HEK293 (cell line): ENCODE data around the gene PDZRN4.

Experiments used
- CTCF ChIA-PET: fragments of 350-600 bp; formaldehyde crosslinking; extraction: SDS; loops from one replicate; lab custom pipeline; 2021; ENCODE audit warnings: antibody characterized with exemption; lab: Yijun Ruan, JAX
- POLR2A ChIA-PET: fragments of 300-600 bp; formaldehyde crosslinking; extraction: SDS; loops from one replicate; lab custom pipeline; 2020; ENCODE audit warnings: antibody characterized with exemption, inconsistent platforms; lab: Yijun Ruan, JAX
- H3K27ac ChIP-seq: fragments of 200-500 bp; sonication (Bioruptor generic); 2 replicates; pipeline ENCODE4 v1.5.1; 2014; ENCODE audit warnings: low read depth, low read length, control low read depth, inconsistent platforms; ENCODE audit errors: extremely low read depth
- H3K36me3 ChIP-seq, 2 experiments: fragments of 200-500 bp in 1 of 2; sonication (Bioruptor generic) in 1 of 2; 1 replicate in 1 of 2; 2 replicates in 1 of 2; pipeline ENCODE4 v1.5.1; 2014 to 2017; ENCODE audit warnings: inconsistent platforms in 2 of 2, low read length in 2 of 2; ENCODE audit not compliant: control insufficient read depth in 2 of 2, insufficient read depth in 1 of 2
- H3K4me1 ChIP-seq: fragments of 200-500 bp; sonication (Bioruptor generic); 2 replicates; pipeline ENCODE4 v1.5.1; 2014; ENCODE audit warnings: mild to moderate bottlenecking, low read length, inconsistent platforms; ENCODE audit not compliant: control insufficient read depth, insufficient read depth
- H3K4me3 ChIP-seq: 2 replicates; pipeline ENCODE4 v1.5.1; 2011; ENCODE audit warnings: low read depth, mild to moderate bottlenecking, control low read depth, low read length, moderate library complexity
- H3K9me3 ChIP-seq: fragments of 200-500 bp; sonication (Bioruptor generic); 2 replicates; pipeline ENCODE4 v1.5.1; 2014; ENCODE audit warnings: low read depth, low read length, inconsistent platforms; ENCODE audit not compliant: control insufficient read depth, insufficient read depth
- GFI1B ChIP-seq: fragments of 450-650 bp; formaldehyde crosslinking; IDR thresholded peaks from 2 replicates; pipeline ENCODE4 v1.5.1; 2016; ENCODE audit warnings: missing biosample characterization, missing genetic modification characterization
- HOXD13 ChIP-seq: sonication (generic); formaldehyde crosslinking; IDR thresholded peaks from 2 replicates; pipeline ENCODE4 v1.8.0; 2022; ENCODE audit warnings: missing genetic modification reagents, borderline replicate concordance
- KLF9 ChIP-seq: fragments of 450-650 bp; formaldehyde crosslinking; IDR thresholded peaks from 2 replicates; pipeline ENCODE4 v1.5.1; 2016; ENCODE audit warnings: missing biosample characterization, missing genetic modification characterization, low read depth
- OVOL3 ChIP-seq: fragments of 450-650 bp; formaldehyde crosslinking; IDR thresholded peaks from 2 replicates; pipeline ENCODE4 v1.5.1; 2016; ENCODE audit warnings: missing biosample characterization, missing genetic modification characterization
- SCRT2 ChIP-seq: fragments of 450-650 bp; formaldehyde crosslinking; IDR thresholded peaks from 2 replicates; pipeline ENCODE4 v1.5.1; 2016; ENCODE audit warnings: missing biosample characterization, missing genetic modification characterization
- ZBTB7A ChIP-seq: fragments of 450-650 bp; formaldehyde crosslinking; IDR thresholded peaks from 2 replicates; pipeline ENCODE4 v1.5.1; 2016; ENCODE audit warnings: low read depth, missing biosample characterization, missing genetic modification characterization
- ZNF23 ChIP-seq: fragments of 450-650 bp; formaldehyde crosslinking; IDR thresholded peaks from 2 replicates; pipeline ENCODE4 v1.5.1; 2016; ENCODE audit warnings: missing biosample characterization, missing genetic modification characterization, borderline replicate concordance
- ZNF239 ChIP-seq: fragments of 450-650 bp; formaldehyde crosslinking; IDR thresholded peaks from 2 replicates; pipeline ENCODE4 v1.5.1; 2016; ENCODE audit warnings: missing biosample characterization, missing genetic modification characterization
- ZNF302 ChIP-seq: fragments of 450-650 bp; formaldehyde crosslinking; IDR thresholded peaks from 2 replicates; pipeline ENCODE4 v1.5.1; 2016; ENCODE audit warnings: missing biosample characterization, missing genetic modification characterization, low read depth
- ZNF416 ChIP-seq: fragments of 450-650 bp; formaldehyde crosslinking; IDR thresholded peaks from 2 replicates; pipeline ENCODE4 v1.5.1; 2016; ENCODE audit warnings: missing biosample characterization, missing genetic modification characterization
- ZNF549 ChIP-seq: fragments of 450-650 bp; IDR thresholded peaks from 2 replicates; pipeline ENCODE4 v1.5.1; 2018; ENCODE audit warnings: missing biosample characterization, missing genetic modification characterization, mild to moderate bottlenecking, inconsistent platforms, moderate library complexity
- ZNF555 ChIP-seq: fragments of 450-650 bp; formaldehyde crosslinking; conservative IDR thresholded peaks from 2 replicates; pipeline ENCODE4 v1.5.1; 2017; ENCODE audit warnings: missing biosample characterization, mild to moderate bottlenecking, missing genetic modification characterization, inconsistent platforms
- ZNF558 ChIP-seq: fragments of 450-650 bp; formaldehyde crosslinking; IDR thresholded peaks from 2 replicates; pipeline ENCODE4 v1.5.1; 2016; ENCODE audit warnings: missing biosample characterization, missing genetic modification characterization
- ZNF664 ChIP-seq: fragments of 450-650 bp; formaldehyde crosslinking; IDR thresholded peaks from 2 replicates; pipeline ENCODE4 v1.5.1; 2016; ENCODE audit warnings: missing biosample characterization, missing genetic modification characterization
- ZXDB ChIP-seq: fragments of 450-650 bp; formaldehyde crosslinking; IDR thresholded peaks from 2 replicates; pipeline ENCODE4 v1.5.1; 2016; ENCODE audit warnings: missing biosample characterization, missing genetic modification characterization
- TF ChIP-seq, protein P1 (sequence below): fragments of 450-650 bp; formaldehyde crosslinking; IDR thresholded peaks from 2 replicates; pipeline ENCODE4 v1.5.1; 2016; ENCODE audit warnings: missing biosample characterization, missing genetic modification characterization
- TF ChIP-seq, protein P2 (sequence below): fragments of 450-650 bp; IDR thresholded peaks from 2 replicates; pipeline ENCODE4 v1.5.1; 2018; ENCODE audit warnings: missing biosample characterization, mild to moderate bottlenecking, missing genetic modification characterization
- TF ChIP-seq, protein P3 (sequence below): fragments of 450-650 bp; formaldehyde crosslinking; IDR thresholded peaks from 2 replicates; pipeline ENCODE4 v1.5.1; 2016; ENCODE audit warnings: missing biosample characterization, missing genetic modification characterization
- TF ChIP-seq, protein P4 (sequence below): IDR thresholded peaks from 2 replicates; pipeline ENCODE4 v1.6.1; 2011; ENCODE audit warnings: mild to moderate bottlenecking, low read depth, low read length, borderline replicate concordance
- TF ChIP-seq, protein P5 (sequence below): fragments of 450-650 bp; formaldehyde crosslinking; IDR thresholded peaks from 2 replicates; pipeline ENCODE4; 2016; ENCODE audit warnings: missing biosample characterization, missing genetic modification characterization

Gene PDZRN4

DNA sequence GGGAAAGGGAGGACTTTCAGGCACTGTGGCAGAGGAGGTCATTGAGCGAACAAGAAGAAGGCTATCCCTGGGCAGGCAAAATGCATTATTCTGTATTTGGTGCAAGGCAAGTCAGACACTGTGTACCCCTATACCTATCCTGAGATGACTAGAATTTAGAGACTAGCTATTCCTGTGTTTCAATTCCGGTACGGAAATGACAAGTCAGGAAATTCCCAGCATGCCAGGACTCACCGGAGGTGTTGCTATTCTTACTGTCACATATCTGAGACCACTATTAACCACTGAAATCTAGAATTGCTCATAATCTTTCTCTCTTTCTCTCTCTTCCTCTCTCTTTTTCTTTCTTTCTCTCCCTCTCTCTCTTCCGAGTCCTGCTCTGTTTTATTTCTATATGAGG is 297.1 kb downstream of the PDZRN4 start:
- Histone ChIP-seq H3K4me1 (no peaks in the 10 kb centered on the region), H3K36me3 (no peaks in the 10 kb centered on the region), H3K4me3 (no peak overlapping the region), H3K9me3 (no peaks in the 10 kb centered on the region), H3K27ac (no peak overlapping the region)
- CTCF ChIA-PET, result interaction anchor here (0.7 kb wide), 1 partner anchor 11 kb away, joined by 5 read pairs; no protein-coding TSS in a partner anchor
- POLR2A ChIA-PET, result no interaction called here
- TF ChIP-seq ZNF416 (tag by site-specific recombination) (no peak), ZNF549 (tag by site-specific recombination) (no peak), GFI1B (tag by site-specific recombination) (no peak), KLF9 (tag by site-specific recombination) (no peak), ZXDB (no peak), ZNF555 (tag by site-specific recombination) (no peak), HOXD13 (CRISPR knock-in tag) (no peak), ZNF664 (tag by site-specific recombination) (no peak), ZBTB7A (tag by site-specific recombination) (no peak), ZNF302 (tag by site-specific recombination) (no peak), OVOL3 (tag by site-specific recombination) (no peak), SCRT2 (tag by site-specific recombination) (no peak), ZNF239 (tag by site-specific recombination) (no peak), ZNF23 (no peak), ZNF558 (tag by site-specific recombination) (no peak)
- TF ChIP-seq, protein P1, sequence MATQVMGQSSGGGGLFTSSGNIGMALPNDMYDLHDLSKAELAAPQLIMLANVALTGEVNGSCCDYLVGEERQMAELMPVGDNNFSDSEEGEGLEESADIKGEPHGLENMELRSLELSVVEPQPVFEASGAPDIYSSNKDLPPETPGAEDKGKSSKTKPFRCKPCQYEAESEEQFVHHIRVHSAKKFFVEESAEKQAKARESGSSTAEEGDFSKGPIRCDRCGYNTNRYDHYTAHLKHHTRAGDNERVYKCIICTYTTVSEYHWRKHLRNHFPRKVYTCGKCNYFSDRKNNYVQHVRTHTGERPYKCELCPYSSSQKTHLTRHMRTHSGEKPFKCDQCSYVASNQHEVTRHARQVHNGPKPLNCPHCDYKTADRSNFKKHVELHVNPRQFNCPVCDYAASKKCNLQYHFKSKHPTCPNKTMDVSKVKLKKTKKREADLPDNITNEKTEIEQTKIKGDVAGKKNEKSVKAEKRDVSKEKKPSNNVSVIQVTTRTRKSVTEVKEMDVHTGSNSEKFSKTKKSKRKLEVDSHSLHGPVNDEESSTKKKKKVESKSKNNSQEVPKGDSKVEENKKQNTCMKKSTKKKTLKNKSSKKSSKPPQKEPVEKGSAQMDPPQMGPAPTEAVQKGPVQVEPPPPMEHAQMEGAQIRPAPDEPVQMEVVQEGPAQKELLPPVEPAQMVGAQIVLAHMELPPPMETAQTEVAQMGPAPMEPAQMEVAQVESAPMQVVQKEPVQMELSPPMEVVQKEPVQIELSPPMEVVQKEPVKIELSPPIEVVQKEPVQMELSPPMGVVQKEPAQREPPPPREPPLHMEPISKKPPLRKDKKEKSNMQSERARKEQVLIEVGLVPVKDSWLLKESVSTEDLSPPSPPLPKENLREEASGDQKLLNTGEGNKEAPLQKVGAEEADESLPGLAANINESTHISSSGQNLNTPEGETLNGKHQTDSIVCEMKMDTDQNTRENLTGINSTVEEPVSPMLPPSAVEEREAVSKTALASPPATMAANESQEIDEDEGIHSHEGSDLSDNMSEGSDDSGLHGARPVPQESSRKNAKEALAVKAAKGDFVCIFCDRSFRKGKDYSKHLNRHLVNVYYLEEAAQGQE (tag by site-specific recombination), result no peak
- TF ChIP-seq, protein P2, sequence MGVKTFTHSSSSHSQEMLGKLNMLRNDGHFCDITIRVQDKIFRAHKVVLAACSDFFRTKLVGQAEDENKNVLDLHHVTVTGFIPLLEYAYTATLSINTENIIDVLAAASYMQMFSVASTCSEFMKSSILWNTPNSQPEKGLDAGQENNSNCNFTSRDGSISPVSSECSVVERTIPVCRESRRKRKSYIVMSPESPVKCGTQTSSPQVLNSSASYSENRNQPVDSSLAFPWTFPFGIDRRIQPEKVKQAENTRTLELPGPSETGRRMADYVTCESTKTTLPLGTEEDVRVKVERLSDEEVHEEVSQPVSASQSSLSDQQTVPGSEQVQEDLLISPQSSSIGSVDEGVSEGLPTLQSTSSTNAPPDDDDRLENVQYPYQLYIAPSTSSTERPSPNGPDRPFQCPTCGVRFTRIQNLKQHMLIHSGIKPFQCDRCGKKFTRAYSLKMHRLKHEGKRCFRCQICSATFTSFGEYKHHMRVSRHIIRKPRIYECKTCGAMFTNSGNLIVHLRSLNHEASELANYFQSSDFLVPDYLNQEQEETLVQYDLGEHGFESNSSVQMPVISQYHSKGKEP (tag by site-specific recombination), result no peak
- TF ChIP-seq, protein P3, sequence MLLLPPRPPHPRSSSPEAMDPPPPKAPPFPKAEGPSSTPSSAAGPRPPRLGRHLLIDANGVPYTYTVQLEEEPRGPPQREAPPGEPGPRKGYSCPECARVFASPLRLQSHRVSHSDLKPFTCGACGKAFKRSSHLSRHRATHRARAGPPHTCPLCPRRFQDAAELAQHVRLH (tag by site-specific recombination), result no peak
- TF ChIP-seq, protein P4, sequence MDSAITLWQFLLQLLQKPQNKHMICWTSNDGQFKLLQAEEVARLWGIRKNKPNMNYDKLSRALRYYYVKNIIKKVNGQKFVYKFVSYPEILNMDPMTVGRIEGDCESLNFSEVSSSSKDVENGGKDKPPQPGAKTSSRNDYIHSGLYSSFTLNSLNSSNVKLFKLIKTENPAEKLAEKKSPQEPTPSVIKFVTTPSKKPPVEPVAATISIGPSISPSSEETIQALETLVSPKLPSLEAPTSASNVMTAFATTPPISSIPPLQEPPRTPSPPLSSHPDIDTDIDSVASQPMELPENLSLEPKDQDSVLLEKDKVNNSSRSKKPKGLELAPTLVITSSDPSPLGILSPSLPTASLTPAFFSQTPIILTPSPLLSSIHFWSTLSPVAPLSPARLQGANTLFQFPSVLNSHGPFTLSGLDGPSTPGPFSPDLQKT, result no peak
- TF ChIP-seq, protein P5, sequence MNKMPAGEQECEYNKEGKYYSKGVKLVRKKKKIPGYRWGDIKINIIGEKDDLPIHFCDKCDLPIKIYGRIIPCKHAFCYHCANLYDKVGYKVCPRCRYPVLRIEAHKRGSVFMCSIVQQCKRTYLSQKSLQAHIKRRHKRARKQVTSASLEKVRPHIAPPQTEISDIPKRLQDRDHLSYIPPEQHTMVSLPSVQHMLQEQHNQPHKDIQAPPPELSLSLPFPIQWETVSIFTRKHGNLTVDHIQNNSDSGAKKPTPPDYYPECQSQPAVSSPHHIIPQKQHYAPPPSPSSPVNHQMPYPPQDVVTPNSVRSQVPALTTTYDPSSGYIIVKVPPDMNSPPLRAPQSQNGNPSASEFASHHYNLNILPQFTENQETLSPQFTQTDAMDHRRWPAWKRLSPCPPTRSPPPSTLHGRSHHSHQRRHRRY, result no peak
